ENCODE results near the gene MDN1. TPM values are rescaled to one million over a fixed set of nuclear protein-coding genes. Genes with fewer than 3 reads are reported as not detected.

The MDN1 gene
- total RNA-seq, 1 experiment from 2014 or later = 20.5 TPM

DNA sequence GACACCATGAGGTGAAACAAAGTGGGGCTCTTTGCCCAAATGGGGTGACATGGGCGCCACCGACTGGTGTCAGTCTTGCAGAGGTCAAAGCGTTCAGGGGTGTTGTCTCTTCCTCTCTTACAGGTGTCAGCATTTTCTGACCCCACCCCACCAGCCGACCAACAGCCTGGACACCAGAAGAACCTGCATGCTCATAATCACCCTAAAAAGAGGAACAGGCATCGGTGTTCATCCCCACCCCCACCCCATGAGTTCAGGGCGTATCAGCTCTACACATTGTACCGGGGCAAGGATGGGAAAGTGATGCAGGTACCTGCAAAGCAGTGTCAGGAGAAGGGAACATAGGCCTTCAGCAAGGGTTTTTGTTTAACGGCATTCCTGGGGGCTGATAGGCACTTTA, 195.8 kb downstream of the MDN1 start:
- no peak for TF ChIP-seq EZH2 (IDR thresholded peaks at IDR 0.05; ENCODE audit: low read length, unreplicated experiment)
- no peak for TF ChIP-seq CTCF (conservative IDR thresholded peaks at IDR 0.05; ENCODE audit: low read depth, low read length)
- TF ChIP-seq EZH2phosphoT487 (IDR thresholded peaks at IDR 0.05; ENCODE audit: borderline replicate concordance, low read length) = no peak
- H3K27ac ChIP-seq (ENCODE audit: low read length) = no peak overlapping the region
- no peak overlapping the region for H3K9ac ChIP-seq (ENCODE audit: low read length)
- ChIA-PET CTCF (no interaction called here), POLR2A (ENCODE audit: unreplicated experiment) (no interaction called here)
- no peak overlapping the region for H2AFZ ChIP-seq (ENCODE audit: low read length)
- no peaks in the 10 kb centered on the region for H4K20me1 ChIP-seq (ENCODE audit: low read length)
- H3K9me3 ChIP-seq (ENCODE audit: low read length) = no peaks in the 10 kb centered on the region
- no peaks in the 10 kb centered on the region for H3K27me3 ChIP-seq (ENCODE audit: low read length)
- H3K9me2 ChIP-seq (replicated peaks; ENCODE audit: low read length) = no peaks in the 10 kb centered on the region
- no peaks in the 10 kb centered on the region for H3F3A ChIP-seq (ENCODE audit: low read length, unreplicated experiment)
- ATAC-seq (no peak), DNase-seq (no peak)
- H3K4me2 ChIP-seq (ENCODE audit: low read length) = no peak overlapping the region
- H3K4me3 ChIP-seq (ENCODE audit: low read length) = no peak overlapping the region
- no peaks in the 10 kb centered on the region for H3K79me2 ChIP-seq (ENCODE audit: low read length)
- no peaks in the 10 kb centered on the region for H3K36me3 ChIP-seq (ENCODE audit: low read depth, low read length)
- BruUV-seq (replicated peaks) = no TSS peak
- no peaks in the 10 kb centered on the region for H3K4me1 ChIP-seq (ENCODE audit: insufficient read depth, low read length)
- intact Hi-C loops (cut with micrococcal nuclease) = no loop called here

GRCh38 chr6:89619567-89619966, 200.0 kb downstream of the MDN1 start:
- intact Hi-C loops (cut with micrococcal nuclease) = no loop called here
- BruUV-seq (replicated peaks) = no TSS peak
- POLR2A ChIA-PET (ENCODE audit: unreplicated experiment) = no interaction called here
- no peak overlapping the region for H3K27ac ChIP-seq (ENCODE audit: low read length)
- DNase-seq (no peak), ATAC-seq (no peak)
- no peak for TF ChIP-seq EZH2 (IDR thresholded peaks at IDR 0.05; ENCODE audit: low read length, unreplicated experiment)
- TF ChIP-seq CTCF (conservative IDR thresholded peaks at IDR 0.05; ENCODE audit: low read depth, low read length) = no peak
- TF ChIP-seq EZH2phosphoT487 (IDR thresholded peaks at IDR 0.05; ENCODE audit: borderline replicate concordance, low read length) = no peak
- no peaks in the 10 kb centered on the region for H3F3A ChIP-seq (ENCODE audit: low read length, unreplicated experiment)
- no peak overlapping the region for H3K4me2 ChIP-seq (ENCODE audit: low read length)
- H3K79me2 ChIP-seq (ENCODE audit: low read length) = no peaks in the 10 kb centered on the region
- H3K4me3 ChIP-seq (ENCODE audit: low read length) = no peak overlapping the region
- H2AFZ ChIP-seq (ENCODE audit: low read length) = no peak overlapping the region
- no peaks in the 10 kb centered on the region for H3K36me3 ChIP-seq (ENCODE audit: low read depth, low read length)
- H3K4me1 ChIP-seq (ENCODE audit: insufficient read depth, low read length) = no peaks in the 10 kb centered on the region
- H4K20me1 ChIP-seq (ENCODE audit: low read length) = no peaks in the 10 kb centered on the region
- no peaks in the 10 kb centered on the region for H3K9me2 ChIP-seq (replicated peaks; ENCODE audit: low read length)
- no peaks in the 10 kb centered on the region for H3K27me3 ChIP-seq (ENCODE audit: low read length)
- no peaks in the 10 kb centered on the region for H3K9me3 ChIP-seq (ENCODE audit: low read length)
- H3K9ac ChIP-seq (ENCODE audit: low read length) = no peak overlapping the region
- CTCF ChIA-PET = no interaction called here

GRCh38 chr6:89618026-89618425, 201.6 kb downstream of the MDN1 start:
- POLR2A ChIA-PET (ENCODE audit: unreplicated experiment) = no interaction called here
- CTCF ChIA-PET = no interaction called here
- TF ChIP-seq EZH2 (IDR thresholded peaks at IDR 0.05; ENCODE audit: low read length, unreplicated experiment) (no peak), CTCF (conservative IDR thresholded peaks at IDR 0.05; ENCODE audit: low read depth, low read length) (no peak), EZH2phosphoT487 (IDR thresholded peaks at IDR 0.05; ENCODE audit: borderline replicate concordance, low read length) (no peak)
- no peaks in the 10 kb centered on the region for H3F3A ChIP-seq (ENCODE audit: low read length, unreplicated experiment)
- no peaks in the 10 kb centered on the region for H3K4me1 ChIP-seq (ENCODE audit: insufficient read depth, low read length)
- no TSS peak for BruUV-seq (replicated peaks)
- no peak overlapping the region for H3K4me2 ChIP-seq (ENCODE audit: low read length)
- H3K9me3 ChIP-seq (ENCODE audit: low read length) = no peaks in the 10 kb centered on the region
- H3K9ac ChIP-seq (ENCODE audit: low read length) = no peak overlapping the region
- H2AFZ ChIP-seq (ENCODE audit: low read length) = no peak overlapping the region
- H3K27ac ChIP-seq (ENCODE audit: low read length) = no peak overlapping the region
- no peaks in the 10 kb centered on the region for H3K27me3 ChIP-seq (ENCODE audit: low read length)
- DNase-seq (no peak), ATAC-seq (no peak)
- H3K4me3 ChIP-seq (ENCODE audit: low read length) = no peak overlapping the region
- H3K36me3 ChIP-seq (ENCODE audit: low read depth, low read length) = no peaks in the 10 kb centered on the region
- H3K9me2 ChIP-seq (replicated peaks; ENCODE audit: low read length) = no peaks in the 10 kb centered on the region
- no peaks in the 10 kb centered on the region for H4K20me1 ChIP-seq (ENCODE audit: low read length)
- intact Hi-C loops (cut with micrococcal nuclease) = no loop called here
- H3K79me2 ChIP-seq (ENCODE audit: low read length) = no peaks in the 10 kb centered on the region
